Ishikawa (cell line): ENCODE measurements around the gene HTR4.

Source experiments
- CEBPB ChIP-seq: IDR thresholded peaks from 2 replicates; pipeline ENCODE4 v1.6.1; 2012
- CREB1 ChIP-seq: IDR thresholded peaks from 2 replicates; pipeline ENCODE4 v1.6.1; 2012; ENCODE audit warnings: low read depth
- REST ChIP-seq: IDR thresholded peaks from 2 replicates; pipeline ENCODE4 v1.6.1; 2012; ENCODE audit warnings: low read depth, mild to moderate bottlenecking
- TAF1 ChIP-seq: IDR thresholded peaks from 2 replicates; pipeline ENCODE4 v1.6.1; 2012; ENCODE audit warnings: low read depth, mild to moderate bottlenecking

GRCh38 chr5:148486456-148486855, 167.9 kb downstream of the HTR4 start:
- TF ChIP-seq CREB1 (no peak), REST (no peak), TAF1 (no peak), CEBPB (no peak)
